ENCODE data around the gene GINS2.

DNA sequence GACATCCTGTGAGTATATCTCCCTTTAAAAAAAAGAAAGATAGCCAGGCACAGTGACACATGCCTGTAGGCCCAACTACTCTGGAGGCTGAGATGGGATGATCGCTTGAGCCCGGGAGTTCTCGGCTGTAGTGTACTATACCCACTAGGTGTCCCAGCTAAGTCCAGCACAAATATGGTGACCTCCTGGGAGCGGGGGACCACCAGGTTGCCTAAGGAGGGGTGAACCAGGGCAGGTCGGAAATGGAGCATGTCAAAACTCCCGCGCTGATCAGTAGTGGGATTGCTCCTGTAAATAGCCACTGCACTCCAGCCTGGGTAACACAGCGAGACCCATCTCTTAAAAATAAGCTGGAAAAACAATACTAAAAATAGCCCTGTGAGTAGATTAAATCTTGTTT, 29.4 kb downstream of the GINS2 start:
- TF ChIP-seq ZFP3 (CRISPR knock-in tag; IDR thresholded peaks at IDR 0.05): no peak
- TF ChIP-seq ZFP30 (CRISPR knock-in tag; IDR thresholded peaks at IDR 0.05): no peak
- no peak for TF ChIP-seq RARB (CRISPR knock-in tag; IDR thresholded peaks at IDR 0.05)
